ENCODE results near the gene MLXIPL.
A peak's percentile ranks its signal among the peaks of the same experiment; 100 is the strongest.
"Not testable (repeated sequence)": the region's sequence is repeated elsewhere in the genome, so short reads cannot be mapped to it uniquely, and the experiment has no call there.

The MLXIPL gene

GRCh38 chr7:73593207-73594045 is 30.9 kb downstream of the MLXIPL start:
- Histone ChIP-seq H3K4me3 (ENCODE audit: low read length) (no peak overlapping the region), H3K36me3 (ENCODE audit: control insufficient read depth, insufficient read depth, low read length, severe bottlenecking) (no peaks in the 10 kb centered on the region), H3K4me1 (ENCODE audit: control insufficient read depth, insufficient read depth, low read length) (no peaks in the 10 kb centered on the region), H3K27me3 (replicated peaks; ENCODE audit: control insufficient read depth, insufficient read depth, low read length) (peaks cover 4% of the 10 kb centered on the region), H3K9ac (ENCODE audit: low read length) (no peak overlapping the region), H3K9me3 (ENCODE audit: control insufficient read depth, low read length) (no peaks in the 10 kb centered on the region)
- DNase-seq (ENCODE audit: low read depth): no peak

GRCh38 chr7:73586911-73587310 is 37.4 kb downstream of the MLXIPL start:
- no peaks in the 10 kb centered on the region for H3K36me3 ChIP-seq (ENCODE audit: control insufficient read depth, insufficient read depth, low read length, severe bottlenecking)
- DNase-seq (ENCODE audit: low read depth): no peak
- no peak overlapping the region for H3K9ac ChIP-seq (ENCODE audit: low read length)
- no peaks in the 10 kb centered on the region for H3K27me3 ChIP-seq (replicated peaks; ENCODE audit: control insufficient read depth, insufficient read depth, low read length)
- H3K4me1 ChIP-seq (ENCODE audit: control insufficient read depth, insufficient read depth, low read length): peaks cover 16% of the 10 kb centered on the region
- no peaks in the 10 kb centered on the region for H3K9me3 ChIP-seq (ENCODE audit: control insufficient read depth, low read length)
- no peak overlapping the region for H3K4me3 ChIP-seq (ENCODE audit: low read length)

- Histone ChIP-seq H3K9me3 (ENCODE audit: control insufficient read depth, low read length) (no peaks in the 10 kb centered on the region), H3K4me1 (ENCODE audit: control insufficient read depth, insufficient read depth, low read length) (peaks cover 16% of the 10 kb centered on the region), H3K9ac (ENCODE audit: low read length) (no peak overlapping the region), H3K4me3 (ENCODE audit: low read length) (no peak overlapping the region), H3K27me3 (replicated peaks; ENCODE audit: control insufficient read depth, insufficient read depth, low read length) (no peaks in the 10 kb centered on the region), H3K36me3 (ENCODE audit: control insufficient read depth, insufficient read depth, low read length, severe bottlenecking) (no peaks in the 10 kb centered on the region)
- peak; percentile 53 for DNase-seq (ENCODE audit: low read depth)
Observed at GRCh38 chr7:73585196-73585595, 39.1 kb downstream of the MLXIPL start.

- Histone ChIP-seq H3K27me3 (replicated peaks; ENCODE audit: control insufficient read depth, insufficient read depth, low read length) (no peaks in the 10 kb centered on the region), H3K4me3 (ENCODE audit: low read length) (no peak overlapping the region), H3K4me1 (ENCODE audit: control insufficient read depth, insufficient read depth, low read length) (peaks cover 17% of the 10 kb centered on the region), H3K9me3 (ENCODE audit: control insufficient read depth, low read length) (no peaks in the 10 kb centered on the region), H3K9ac (ENCODE audit: low read length) (no peak overlapping the region), H3K36me3 (ENCODE audit: control insufficient read depth, insufficient read depth, low read length, severe bottlenecking) (no peaks in the 10 kb centered on the region)
- no peak for DNase-seq (ENCODE audit: low read depth)
Observed at GRCh38 chr7:73582664-73583202, 41.6 kb downstream of the MLXIPL start.

- H3K36me3 ChIP-seq (ENCODE audit: control insufficient read depth, insufficient read depth, low read length, severe bottlenecking); H3K9ac ChIP-seq (ENCODE audit: low read length); H3K9me3 ChIP-seq (ENCODE audit: control insufficient read depth, low read length); H3K27me3 ChIP-seq (replicated peaks; ENCODE audit: control insufficient read depth, insufficient read depth, low read length); H3K4me3 ChIP-seq (ENCODE audit: low read length); DNase-seq (ENCODE audit: low read depth): not testable (repeated sequence)
- H3K4me1 ChIP-seq (ENCODE audit: control insufficient read depth, insufficient read depth, low read length): peaks cover 27% of the 10 kb centered on the region
Observed at GRCh38 chr7:73581006-73581405, 43.3 kb downstream of the MLXIPL start.

GRCh38 chr7:73578342-73579128 is 45.8 kb downstream of the MLXIPL start, which contains the start of gene TBL2:
Gene TBL2 (minus strand): TSS chr7:73578579. CDS start chr7:73578549, 30 bp downstream.
- peak within 1 kb of the TSS; percentile 88 for H3K4me3 ChIP-seq (ENCODE audit: low read length)
- H3K4me1 ChIP-seq (ENCODE audit: control insufficient read depth, insufficient read depth, low read length): peaks cover 22% of the 10 kb centered on the region
- peak; percentile 100 for DNase-seq (ENCODE audit: low read depth)
- peak within 1 kb of the TSS; percentile 93 for H3K9ac ChIP-seq (ENCODE audit: low read length)
- H3K36me3 ChIP-seq (ENCODE audit: control insufficient read depth, insufficient read depth, low read length, severe bottlenecking): peaks cover 19% of the 10 kb centered on the region
- H3K27me3 ChIP-seq (replicated peaks; ENCODE audit: control insufficient read depth, insufficient read depth, low read length): no peaks in the 10 kb centered on the region
- no peaks in the 10 kb centered on the region for H3K9me3 ChIP-seq (ENCODE audit: control insufficient read depth, low read length)

- no peaks in the 10 kb centered on the region for H3K9me3 ChIP-seq (ENCODE audit: control insufficient read depth, low read length)
- H3K4me3 ChIP-seq (ENCODE audit: low read length): peak overlapping the region; percentile 88
- peaks cover 22% of the 10 kb centered on the region for H3K4me1 ChIP-seq (ENCODE audit: control insufficient read depth, insufficient read depth, low read length)
- peak overlapping the region; percentile 93 for H3K9ac ChIP-seq (ENCODE audit: low read length)
- peak; percentile 37 for DNase-seq (ENCODE audit: low read depth)
- H3K36me3 ChIP-seq (ENCODE audit: control insufficient read depth, insufficient read depth, low read length, severe bottlenecking): peaks cover 26% of the 10 kb centered on the region
- H3K27me3 ChIP-seq (replicated peaks; ENCODE audit: control insufficient read depth, insufficient read depth, low read length): no peaks in the 10 kb centered on the region
Observed at GRCh38 chr7:73577627-73578341, 46.5 kb downstream of the MLXIPL start.

- peaks cover 18% of the 10 kb centered on the region for H3K4me1 ChIP-seq (ENCODE audit: control insufficient read depth, insufficient read depth, low read length)
- no peaks in the 10 kb centered on the region for H3K27me3 ChIP-seq (replicated peaks; ENCODE audit: control insufficient read depth, insufficient read depth, low read length)
- DNase-seq (ENCODE audit: low read depth): no peak
- H3K4me3 ChIP-seq (ENCODE audit: low read length): no peak overlapping the region
- H3K9ac ChIP-seq (ENCODE audit: low read length): no peak overlapping the region
- peaks cover 66% of the 10 kb centered on the region for H3K36me3 ChIP-seq (ENCODE audit: control insufficient read depth, insufficient read depth, low read length, severe bottlenecking)
- H3K9me3 ChIP-seq (ENCODE audit: control insufficient read depth, low read length): no peaks in the 10 kb centered on the region
Observed at GRCh38 chr7:73573791-73574190, 50.5 kb downstream of the MLXIPL start.

- DNase-seq (ENCODE audit: low read depth): no peak
- Histone ChIP-seq H3K36me3 (ENCODE audit: control insufficient read depth, insufficient read depth, low read length, severe bottlenecking) (peaks cover 67% of the 10 kb centered on the region), H3K27me3 (replicated peaks; ENCODE audit: control insufficient read depth, insufficient read depth, low read length) (no peaks in the 10 kb centered on the region), H3K9ac (ENCODE audit: low read length) (no peak overlapping the region), H3K4me3 (ENCODE audit: low read length) (no peak overlapping the region), H3K9me3 (ENCODE audit: control insufficient read depth, low read length) (no peaks in the 10 kb centered on the region), H3K4me1 (ENCODE audit: control insufficient read depth, insufficient read depth, low read length) (peaks cover 18% of the 10 kb centered on the region)
Observed at GRCh38 chr7:73573276-73573675, 51.0 kb downstream of the MLXIPL start.

- Histone ChIP-seq H3K4me1 (ENCODE audit: control insufficient read depth, insufficient read depth, low read length) (peaks cover 18% of the 10 kb centered on the region), H3K27me3 (replicated peaks; ENCODE audit: control insufficient read depth, insufficient read depth, low read length) (no peaks in the 10 kb centered on the region), H3K36me3 (ENCODE audit: control insufficient read depth, insufficient read depth, low read length, severe bottlenecking) (peaks cover 67% of the 10 kb centered on the region), H3K4me3 (ENCODE audit: low read length) (no peak overlapping the region), H3K9ac (ENCODE audit: low read length) (no peak overlapping the region), H3K9me3 (ENCODE audit: control insufficient read depth, low read length) (no peaks in the 10 kb centered on the region)
- no peak for DNase-seq (ENCODE audit: low read depth)
Observed at GRCh38 chr7:73572767-73573186, 51.5 kb downstream of the MLXIPL start.

GRCh38 chr7:73570977-73571376 is 53.3 kb downstream of the MLXIPL start:
- H3K36me3 ChIP-seq (ENCODE audit: control insufficient read depth, insufficient read depth, low read length, severe bottlenecking): peaks cover 67% of the 10 kb centered on the region

More at GRCh38 chr7:73570977-73571376, 53.3 kb downstream of the MLXIPL start:
- no peak for DNase-seq (ENCODE audit: low read depth)
- Histone ChIP-seq H3K4me3 (ENCODE audit: low read length) (no peak overlapping the region), H3K4me1 (ENCODE audit: control insufficient read depth, insufficient read depth, low read length) (no peaks in the 10 kb centered on the region), H3K9ac (ENCODE audit: low read length) (no peak overlapping the region), H3K9me3 (ENCODE audit: control insufficient read depth, low read length) (no peaks in the 10 kb centered on the region), H3K27me3 (replicated peaks; ENCODE audit: control insufficient read depth, insufficient read depth, low read length) (no peaks in the 10 kb centered on the region)
